Middle frontal gyrus (tissue), 1 donor: ENCODE results near the gene LPIN1.

Experiments
- DNase-seq: peaks from one replicate; pipeline ENCODE4 v3.0.0-alpha.2; 2015; ENCODE audit warnings: low spot score; ENCODE audit errors: extremely low spot score

Gene LPIN1, protein sequence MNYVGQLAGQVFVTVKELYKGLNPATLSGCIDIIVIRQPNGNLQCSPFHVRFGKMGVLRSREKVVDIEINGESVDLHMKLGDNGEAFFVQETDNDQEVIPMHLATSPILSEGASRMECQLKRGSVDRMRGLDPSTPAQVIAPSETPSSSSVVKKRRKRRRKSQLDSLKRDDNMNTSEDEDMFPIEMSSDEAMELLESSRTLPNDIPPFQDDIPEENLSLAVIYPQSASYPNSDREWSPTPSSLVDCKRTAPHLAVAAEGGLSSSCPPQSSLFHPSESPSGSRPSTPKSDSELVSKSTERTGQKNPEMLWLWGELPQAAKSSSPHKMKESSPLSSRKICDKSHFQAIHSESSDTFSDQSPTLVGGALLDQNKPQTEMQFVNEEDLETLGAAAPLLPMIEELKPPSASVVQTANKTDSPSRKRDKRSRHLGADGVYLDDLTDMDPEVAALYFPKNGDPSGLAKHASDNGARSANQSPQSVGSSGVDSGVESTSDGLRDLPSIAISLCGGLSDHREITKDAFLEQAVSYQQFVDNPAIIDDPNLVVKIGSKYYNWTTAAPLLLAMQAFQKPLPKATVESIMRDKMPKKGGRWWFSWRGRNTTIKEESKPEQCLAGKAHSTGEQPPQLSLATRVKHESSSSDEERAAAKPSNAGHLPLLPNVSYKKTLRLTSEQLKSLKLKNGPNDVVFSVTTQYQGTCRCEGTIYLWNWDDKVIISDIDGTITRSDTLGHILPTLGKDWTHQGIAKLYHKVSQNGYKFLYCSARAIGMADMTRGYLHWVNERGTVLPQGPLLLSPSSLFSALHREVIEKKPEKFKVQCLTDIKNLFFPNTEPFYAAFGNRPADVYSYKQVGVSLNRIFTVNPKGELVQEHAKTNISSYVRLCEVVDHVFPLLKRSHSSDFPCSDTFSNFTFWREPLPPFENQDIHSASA

DNA sequence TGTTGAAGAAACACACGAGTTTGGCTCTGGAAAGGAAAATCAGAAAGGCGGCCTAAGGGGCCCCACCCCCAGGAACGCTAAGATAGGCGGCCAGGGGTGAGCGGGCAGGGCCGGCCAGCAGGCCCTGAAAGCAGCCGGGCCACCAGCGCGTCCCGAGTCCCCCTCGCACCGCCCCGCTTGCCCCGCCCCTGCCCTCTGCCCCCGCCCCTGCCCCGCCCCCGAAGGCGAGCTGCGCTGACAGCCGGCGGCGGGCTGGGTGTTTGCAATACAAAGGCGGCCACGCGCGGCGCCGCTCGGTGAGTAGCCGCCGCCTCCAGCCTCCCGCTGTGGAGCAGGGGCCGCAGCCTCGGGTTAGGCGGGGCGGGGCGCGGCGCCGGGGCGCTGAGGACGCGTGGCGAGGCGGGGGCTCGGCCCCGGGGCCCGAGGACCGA lies at the start of gene LPIN1:
LPIN1 (plus strand) TSS at position 257 of the 431 bp plus-strand sequence. CDS start 18,910 bp downstream, outside the sequence.
- DNase-seq = peak; percentile 67

DNA sequence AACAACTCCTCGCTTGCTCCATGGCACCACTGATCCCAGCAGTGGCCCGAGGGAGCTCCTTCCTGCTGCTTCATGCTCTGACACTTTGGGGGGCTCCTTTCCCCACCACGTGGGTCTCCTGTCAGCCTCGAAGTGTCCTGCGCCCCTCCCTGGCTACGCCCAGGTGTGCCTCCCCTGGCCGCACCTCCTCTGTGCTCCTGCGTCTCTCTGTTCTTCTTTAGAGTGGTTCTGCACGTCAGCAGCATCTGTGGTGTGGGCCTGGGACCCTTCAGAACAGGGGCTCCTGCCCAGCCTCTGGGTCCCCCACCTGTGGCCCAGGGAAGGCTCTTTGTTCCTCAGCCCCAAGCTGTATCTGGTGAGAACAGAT lies 49.7 kb upstream of the LPIN1 start:
- no peak for DNase-seq

DNA sequence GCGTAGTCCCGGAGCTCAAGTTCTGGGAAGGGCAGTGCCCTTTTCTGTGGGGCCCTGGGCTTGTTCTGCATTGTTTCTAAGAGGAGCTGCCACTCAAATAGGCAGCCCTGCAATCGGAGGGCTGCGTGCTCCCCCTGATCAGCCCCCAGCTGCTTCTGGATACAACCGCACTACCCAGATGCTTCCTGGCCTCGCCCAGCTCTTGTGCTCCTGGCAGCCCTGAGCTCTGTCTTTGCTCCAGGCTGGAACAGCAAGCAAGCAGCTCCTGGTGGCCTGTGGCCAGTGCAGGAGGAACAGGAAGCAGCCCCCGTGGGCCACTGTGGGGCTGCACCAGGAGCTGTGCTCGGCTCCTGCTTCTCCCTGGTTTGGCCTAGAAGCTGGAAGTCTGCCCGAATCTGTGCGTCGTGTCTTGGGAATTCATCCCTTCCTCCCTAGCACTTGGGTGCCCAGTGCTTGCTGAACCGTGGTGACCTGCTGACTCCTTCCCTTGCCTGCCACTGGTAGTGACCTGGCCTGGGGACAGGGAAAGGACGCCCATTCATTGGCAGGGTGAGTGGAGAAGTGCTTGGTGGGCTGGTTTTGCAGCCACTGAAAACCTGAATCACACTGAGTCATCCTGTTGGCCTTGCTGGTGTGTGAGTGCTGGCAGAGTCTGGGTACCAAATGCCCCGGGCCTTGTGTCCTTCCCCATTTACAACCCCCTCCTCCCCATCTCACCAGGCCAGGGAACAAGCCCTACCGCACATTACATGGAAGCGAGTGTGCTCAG lies 49.1 kb upstream of the LPIN1 start:
- no peak for DNase-seq

DNA sequence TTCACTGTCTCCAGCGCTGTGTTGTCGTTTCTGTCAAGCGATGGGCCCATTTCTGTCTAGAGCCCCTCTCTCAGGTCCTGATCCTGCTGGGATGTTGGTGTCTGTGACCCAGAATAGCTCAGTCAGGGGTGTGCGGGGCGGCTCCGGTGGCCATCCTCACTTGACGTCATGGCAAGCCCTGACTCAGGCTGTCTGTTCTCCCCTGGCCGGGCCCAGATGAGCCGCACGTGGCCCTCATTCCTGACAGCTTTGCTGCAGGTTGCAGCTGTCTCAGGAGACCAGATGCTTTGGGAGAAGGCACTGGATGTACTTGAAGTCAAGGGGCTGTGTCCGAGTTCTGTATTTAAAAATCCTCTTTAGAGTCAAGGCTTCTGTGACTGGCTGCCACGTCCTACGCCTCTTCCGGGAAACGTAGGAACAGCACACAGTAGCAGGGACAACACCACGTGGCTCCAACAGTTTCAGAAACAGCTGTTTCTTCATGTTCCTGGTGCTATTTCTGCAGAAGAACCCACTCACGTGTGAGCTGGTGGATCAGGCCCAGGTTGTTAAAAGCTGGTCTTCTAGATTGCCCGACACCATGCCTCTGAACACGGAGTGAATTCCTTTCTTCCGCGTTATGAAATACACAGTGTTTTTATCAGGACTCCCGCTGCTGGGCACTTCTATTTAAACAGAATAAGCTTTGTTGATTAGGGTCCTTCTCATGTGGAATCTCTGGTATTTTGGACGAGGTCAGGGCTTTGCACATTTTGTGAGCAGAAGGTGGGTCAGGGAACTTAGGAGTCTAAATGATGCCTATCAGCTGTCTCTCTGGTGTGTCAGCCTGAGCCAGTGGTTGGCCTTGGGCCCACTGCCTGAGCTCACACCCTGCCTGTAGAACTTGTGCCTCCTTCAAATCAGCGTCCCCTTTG lies 48.2 kb upstream of the LPIN1 start:
- DNase-seq = no peak

DNA sequence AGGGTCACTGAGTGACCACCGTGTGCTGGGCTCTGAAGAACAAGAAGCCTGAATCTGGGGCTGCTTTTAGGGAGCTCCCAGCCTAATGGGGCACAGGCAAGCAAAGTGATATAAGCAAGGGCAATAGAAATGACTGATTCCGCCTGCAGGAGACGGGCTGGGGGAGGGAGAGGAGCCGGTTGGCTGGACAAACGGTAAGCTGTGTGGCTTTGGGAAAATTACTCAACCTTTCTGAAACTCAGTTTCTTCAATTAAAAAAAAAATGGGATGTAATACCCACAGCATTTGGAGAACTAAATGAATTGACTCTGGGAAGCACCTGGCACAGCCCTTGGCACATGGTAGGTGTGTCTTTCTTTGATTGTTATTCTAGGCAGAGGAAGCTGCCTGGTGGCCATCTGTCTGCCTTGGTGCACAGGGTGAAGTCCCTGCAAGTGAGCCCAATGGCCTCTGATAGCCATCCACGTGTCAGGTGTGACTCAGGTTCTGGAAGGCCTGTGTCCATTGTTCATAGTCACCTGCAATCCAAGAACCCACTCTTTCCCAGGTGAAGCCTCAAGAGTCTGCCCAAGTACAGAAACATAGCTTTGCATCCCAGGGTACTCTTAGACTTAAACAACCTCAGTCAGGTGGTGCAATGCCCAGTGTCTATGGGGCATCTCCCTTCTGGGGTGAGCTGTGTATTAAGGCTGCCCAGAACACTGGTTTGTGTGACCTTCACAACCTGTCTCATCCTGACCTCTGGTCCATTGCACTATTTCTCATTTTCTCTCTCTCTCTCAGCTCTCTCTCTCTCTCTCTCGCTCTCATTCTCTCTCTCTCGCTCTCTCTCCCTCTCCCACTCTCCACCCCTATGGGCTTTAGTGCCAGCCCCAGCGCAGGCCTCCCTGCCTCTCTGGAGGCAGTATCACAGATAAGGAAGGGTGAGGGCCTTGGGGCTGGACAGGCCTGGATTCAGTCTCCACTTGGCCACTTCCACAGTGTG lies 46.5 kb upstream of the LPIN1 start:
- no peak for DNase-seq

DNA sequence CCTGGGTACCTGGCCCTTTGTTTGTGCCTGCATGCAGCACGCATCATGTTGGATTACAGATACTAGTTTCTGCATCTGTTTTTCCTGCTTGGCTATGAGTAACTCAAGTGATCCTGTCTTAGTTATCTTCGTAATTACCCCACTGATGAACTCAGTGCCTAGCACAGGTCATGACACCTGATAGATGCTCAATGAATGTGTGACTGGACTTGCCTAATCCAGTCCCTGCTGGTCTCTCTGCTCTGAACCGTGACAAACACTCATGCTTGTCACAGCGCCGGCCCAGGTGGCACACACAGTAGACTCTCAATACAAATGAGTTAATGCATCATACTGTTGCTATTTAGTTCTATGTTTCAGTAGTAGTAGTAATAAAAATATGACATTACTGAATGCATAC lies 45.2 kb upstream of the LPIN1 start:
- no peak for DNase-seq

DNA sequence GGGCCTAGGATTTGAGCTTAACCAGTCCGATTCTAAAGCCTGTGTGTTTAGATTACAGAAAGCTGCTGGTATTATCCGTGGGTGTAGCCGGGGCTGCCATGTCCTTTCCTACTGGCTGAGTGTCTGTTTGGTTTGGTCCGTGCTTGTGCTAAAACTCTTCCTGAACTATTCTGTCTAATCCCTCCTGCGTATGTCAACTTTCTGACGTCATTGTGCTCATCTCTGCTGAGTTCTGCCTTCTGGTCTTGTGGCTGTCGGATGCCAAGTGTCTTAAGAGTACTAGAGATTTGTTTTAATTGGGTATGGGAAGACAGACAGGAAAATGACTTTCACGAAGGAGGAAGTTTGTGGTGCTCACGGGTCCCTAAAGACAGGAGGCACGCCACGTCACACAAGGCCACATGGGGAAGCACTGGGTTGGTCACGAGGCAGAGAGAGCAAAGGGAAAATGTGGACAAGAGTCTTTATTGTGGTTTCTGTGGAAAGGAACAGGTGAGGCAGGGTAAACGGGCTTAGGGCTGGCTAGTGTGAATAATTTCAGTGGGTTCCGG lies 44.6 kb upstream of the LPIN1 start:
- no peak for DNase-seq

DNA sequence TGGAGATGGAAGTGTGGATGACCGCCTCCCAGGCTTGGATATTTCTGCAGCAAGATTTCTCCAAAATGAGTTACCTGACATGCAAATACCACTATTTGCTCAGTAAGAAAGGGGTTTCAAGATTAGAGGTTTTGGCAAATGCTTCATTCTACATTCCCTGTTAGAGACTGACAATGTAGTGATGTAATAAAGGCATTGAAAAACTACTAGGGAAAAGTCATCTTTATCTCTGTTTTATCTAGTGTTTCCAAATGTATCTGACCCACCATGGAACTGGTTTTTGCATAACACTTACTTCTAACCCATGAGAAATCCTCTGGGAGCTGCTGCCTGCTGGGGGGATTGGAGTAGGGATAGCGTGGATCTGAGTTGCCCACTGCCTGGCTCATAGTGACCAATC lies 43.5 kb upstream of the LPIN1 start:
- DNase-seq = no peak

DNA sequence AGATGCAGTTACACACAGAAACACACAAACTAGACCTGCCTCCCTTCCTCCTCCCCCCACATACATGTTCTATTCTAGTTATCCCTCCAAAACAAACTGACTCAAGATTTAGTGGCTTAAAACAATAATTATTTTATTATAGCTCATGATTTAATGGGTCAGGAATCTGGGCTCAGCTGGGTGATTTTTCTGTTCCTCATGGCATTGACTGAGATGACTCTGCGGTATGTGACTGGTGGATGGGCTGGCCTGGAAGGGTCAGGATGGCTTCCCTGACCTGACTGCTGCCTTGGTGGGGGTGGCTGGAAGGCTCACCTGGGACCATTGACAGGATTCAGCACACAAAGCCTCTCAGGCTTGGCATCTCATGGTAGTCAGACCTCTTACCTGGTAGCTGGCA lies 42.7 kb upstream of the LPIN1 start:
- no peak for DNase-seq

DNA sequence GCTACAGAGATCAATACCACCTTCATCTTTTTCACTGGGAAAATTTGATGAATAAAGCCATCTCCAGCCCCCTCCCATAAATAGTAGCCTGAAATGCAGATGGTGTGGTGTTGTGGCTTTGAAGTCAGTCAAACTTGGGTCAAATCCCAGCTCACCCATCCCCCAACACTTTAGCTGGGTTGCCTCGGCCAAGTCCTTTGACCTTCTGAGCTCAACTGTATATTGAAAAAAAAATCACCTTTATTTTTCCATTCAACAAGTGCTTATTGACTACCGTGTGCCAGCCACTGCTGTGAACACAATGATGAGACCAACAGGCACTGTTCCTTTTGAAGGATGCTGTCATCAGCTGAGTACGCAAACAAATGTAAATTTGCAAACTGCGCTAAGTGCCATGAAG lies 41.4 kb upstream of the LPIN1 start:
- no peak for DNase-seq

DNA sequence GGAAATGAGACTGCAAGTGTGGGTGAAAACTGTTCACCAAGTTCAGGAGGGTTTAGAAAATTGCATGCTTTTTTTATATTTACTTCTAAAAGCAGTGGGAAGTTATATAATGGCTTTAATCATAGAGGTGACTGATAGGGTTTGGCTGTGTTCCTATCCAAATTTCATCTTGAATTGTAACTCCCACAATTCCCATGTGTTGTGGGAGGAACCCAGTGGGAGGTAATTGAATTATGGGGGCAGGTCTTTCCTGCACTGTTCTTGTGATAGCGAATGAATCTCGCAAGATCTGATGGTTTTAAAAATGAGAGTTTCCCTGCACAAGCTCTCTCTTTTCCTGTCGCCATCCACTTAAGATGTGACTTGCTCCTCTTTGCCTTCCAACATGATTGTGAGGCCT lies 40.7 kb upstream of the LPIN1 start:
- no peak for DNase-seq

DNA sequence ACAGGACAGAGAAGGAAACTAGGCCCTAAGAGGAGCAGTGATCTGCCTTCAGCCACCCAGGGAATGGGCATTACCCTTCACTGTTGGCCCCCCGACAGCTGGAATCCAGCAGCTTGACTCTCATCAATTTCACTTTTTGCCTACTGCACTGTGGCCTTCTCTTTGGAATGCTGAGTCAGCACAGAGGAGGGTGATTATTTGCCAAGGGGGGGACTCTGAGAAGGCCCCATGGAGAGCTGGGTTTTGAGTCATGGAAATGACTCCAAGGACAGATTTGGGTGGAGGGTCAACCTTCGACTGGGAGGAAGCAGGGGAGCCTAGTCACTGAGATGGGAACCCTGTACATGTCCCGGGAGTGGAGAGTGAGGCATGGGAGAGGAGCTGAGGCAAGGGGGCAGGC lies 38.3 kb upstream of the LPIN1 start:
- DNase-seq = no peak

DNA sequence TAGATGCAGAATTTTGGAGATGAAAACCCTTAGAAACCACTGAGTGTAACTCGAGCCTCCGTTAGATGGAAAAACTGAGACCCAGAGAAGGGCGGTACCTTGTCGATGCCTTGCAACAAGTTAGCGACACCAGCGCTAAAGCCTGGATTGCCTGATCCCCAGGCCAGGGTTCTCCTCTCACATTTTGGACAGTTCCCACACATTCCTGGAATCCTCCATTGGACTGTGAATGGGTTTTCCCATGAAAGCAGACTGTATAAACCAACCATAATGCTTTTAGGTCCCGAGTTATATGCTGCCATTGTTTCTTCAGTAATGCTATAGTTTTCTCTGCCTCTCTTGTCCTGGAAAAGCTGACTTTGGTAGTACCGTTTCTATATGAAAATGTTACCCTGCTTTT lies 37.1 kb upstream of the LPIN1 start:
- no peak for DNase-seq

DNA sequence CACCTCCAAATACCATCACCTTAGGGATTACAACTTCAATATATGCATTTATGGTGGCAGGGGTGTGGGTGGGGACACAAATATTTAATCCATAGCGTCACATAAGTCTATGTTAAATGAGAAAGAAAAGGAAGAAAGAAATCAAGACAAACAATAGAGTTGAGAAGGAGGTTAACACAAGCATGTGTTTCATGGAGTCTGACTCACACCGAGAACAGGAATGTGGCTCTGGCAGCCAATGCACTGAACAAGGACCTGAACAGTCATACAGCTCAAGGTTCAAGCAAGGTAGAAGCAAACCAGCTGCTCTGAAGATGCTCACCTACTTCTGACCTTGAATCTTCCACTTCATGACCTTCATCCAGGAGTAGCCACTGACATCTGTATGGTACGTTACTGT lies 36.2 kb upstream of the LPIN1 start:
- DNase-seq = no peak

DNA sequence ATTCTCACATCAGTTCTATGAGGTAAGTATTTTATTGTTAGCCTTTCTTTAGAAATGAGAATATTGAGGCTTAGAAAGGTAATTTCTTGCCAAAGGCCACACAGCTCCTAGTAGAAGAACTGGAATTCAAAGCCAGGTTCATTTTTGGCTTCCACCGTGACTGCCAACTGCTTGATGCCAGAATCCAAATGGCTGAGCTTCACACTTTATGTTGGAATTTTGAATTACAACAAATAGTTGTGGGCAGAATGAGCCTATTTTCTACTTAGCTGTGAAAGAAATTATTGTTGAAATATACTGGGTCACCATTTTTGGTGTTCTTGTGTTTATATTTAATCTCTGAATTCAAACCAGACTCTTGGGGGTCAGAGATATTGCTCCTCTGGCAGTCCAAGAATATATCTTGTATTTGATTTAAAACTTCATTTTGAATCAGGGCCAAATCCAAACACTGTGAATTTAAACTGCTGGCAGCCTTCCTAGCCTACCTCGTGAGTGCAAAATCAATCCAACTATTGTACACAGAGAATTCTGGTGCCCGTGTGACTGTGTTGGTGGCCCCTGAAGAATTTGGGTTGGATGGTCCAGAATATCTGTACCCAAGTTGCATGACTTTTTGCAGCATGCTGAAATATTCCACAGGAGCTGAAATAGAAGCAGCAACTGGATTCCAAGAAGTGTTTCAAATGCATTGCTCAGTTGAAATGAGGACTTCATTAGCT lies 35.6 kb upstream of the LPIN1 start:
- DNase-seq = peak; percentile 13

DNA sequence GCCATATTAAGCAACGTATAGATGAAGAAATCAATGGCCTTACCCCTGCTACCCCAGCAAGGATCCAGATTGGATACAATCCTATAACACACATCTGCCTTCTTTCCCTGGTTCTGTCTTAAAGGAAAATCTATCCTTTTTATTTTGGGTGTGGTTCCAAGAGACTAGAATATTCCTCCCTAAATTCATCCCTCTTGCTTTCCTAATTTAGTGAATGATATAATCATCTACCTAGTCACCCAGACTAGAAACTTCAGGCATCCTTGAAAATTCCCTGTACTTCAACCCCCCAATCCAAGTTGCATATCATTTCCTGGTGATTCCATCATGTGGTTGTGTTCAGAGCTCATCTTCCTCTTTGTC lies 35.1 kb upstream of the LPIN1 start:
- no peak for DNase-seq

DNA sequence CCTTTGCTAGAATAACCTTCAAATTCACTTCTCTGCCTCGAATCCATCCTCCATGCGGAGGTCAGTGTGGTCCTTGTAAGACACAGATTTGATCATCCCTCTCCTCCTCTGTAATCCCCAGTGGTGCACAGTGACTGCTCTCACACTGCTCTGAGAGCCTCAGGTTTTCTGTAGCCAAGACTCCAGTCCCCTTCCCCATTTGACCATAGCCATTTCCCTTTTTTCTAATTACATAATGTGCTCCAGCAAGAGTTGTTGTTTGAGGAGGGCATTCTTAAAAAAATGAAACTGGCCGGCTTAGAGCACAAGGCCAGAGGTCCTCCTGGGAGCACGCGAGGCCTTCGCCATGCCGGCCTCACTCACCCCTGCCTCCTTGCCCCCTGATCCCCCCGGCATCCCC lies 34.7 kb upstream of the LPIN1 start:
- no peak for DNase-seq

DNA sequence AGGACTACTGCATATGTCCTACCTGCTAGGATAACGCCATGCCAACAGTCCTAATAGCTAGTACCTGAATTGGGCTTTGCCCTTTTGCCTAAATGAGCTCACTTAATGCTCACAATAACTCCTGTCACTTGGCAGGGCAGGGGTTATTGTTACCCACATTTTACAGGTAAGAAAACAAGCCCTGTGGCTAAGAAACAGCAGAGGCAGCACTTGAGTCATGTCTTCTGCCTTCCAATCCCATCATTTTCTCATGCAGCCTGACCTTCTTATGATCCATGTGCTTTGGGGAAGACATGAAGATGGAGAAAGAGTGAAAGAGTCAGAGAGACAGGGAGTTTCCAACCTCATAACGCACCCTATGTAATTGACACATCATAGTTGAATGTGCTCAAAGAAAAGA lies 33.6 kb upstream of the LPIN1 start:
- DNase-seq = no peak

DNA sequence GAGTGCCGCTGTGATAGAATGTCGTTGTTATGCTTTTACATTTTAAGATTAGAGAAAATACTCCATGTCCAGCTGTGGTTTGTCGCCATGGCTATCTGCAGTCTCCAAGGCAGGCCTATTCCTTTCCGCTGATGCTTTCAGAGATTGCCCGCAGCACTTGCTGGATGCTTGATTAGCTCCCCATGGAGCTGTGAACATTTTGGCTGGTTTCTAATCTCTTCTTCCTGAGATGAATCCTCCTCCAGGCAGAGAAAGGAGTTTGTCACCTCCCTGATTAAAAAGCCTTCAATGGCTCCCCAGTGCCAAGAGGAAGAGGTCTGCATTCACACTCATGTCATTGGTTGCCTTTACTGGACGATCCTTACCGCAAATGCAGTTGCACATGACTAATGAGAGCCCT lies 32.6 kb upstream of the LPIN1 start:
- no peak for DNase-seq
